ENCODE results near the gene MECR. TPM values are rescaled to one million over a fixed set of nuclear protein-coding genes. Genes with fewer than 3 reads are reported as not detected.

The MECR gene
- total RNA-seq, 1 donor from 2014 or later = 17.0 TPM

DNA sequence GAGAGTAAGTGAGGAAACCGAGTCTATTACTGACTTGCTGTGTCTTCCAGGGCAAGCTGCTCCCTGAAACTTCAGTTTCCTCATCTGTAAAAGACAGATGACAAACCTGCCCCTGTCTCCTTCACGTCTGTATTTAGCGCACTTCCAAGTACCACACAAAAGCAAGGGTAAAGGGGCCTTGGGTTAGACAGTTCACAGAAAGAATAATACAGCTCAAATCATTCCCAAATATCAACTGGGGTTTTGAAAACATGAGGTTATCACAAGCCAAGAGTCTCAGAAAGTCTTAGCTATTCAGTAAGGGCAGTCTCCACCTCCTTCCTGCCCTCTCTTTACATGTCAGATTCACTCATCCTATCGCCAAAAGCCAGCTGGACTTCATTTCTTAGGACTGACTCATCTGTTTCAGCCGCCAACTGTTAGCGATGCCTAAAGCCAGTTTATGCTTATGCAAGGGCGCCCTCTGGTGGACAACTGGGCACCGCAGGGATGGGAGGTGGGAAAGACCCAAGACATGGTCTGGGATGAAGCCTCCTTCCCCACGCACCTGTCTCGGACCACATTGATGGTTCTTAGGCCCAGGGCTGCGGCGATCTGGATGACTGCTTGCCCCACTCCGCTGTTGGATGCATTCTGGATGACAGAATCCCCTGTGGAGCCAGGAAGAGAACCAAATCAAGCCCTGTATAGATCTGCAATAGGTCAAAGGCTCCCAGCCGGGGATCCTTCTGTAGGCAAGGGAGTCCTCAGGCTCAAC lies 28.0 kb downstream of the MECR start:
- intact Hi-C loops (cut with micrococcal nuclease) = loop anchor here (1.0 kb wide), 5 partner anchors 20 to 417 kb away; no protein-coding TSS in a partner anchor

GRCh38 chr1:29202053-29202452 lies 28.7 kb downstream of the MECR start:
- intact Hi-C loops (cut with micrococcal nuclease) = loop anchor here (1.0 kb wide), 1 partner anchor 169 kb away; no protein-coding TSS in a partner anchor

DNA sequence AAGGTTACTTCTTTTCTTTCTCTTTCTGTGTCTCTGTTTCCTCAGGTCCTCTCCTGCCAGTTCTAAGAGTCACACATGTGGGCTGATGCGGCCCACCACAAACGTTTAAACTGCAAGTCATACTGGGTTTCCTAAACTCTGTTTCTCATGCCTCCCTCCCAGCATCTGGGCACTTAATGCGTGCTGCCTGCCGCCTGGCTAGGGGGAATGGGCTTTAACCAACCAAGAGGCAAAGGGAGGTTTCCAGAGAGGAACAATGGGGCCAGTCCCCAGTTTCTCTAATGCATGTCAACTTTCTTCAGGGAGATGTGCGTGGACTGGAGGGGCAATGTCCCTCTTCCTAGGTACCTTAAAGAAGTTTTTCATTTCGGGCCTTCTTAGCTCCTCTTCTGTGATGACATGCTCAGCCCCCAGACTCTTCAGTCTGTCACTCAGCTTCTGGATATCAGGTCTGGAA lies 29.1 kb downstream of the MECR start:
- intact Hi-C loops (cut with micrococcal nuclease) = loop anchor here (1.0 kb wide), 1 partner anchor 168 kb away; no protein-coding TSS in a partner anchor

GRCh38 chr1:29200906-29201594 lies 29.7 kb downstream of the MECR start:
- intact Hi-C loops (cut with micrococcal nuclease) = no loop called here

- intact Hi-C loops (cut with micrococcal nuclease) = loop anchor here (1.0 kb wide), 3 partner anchors 16 to 321 kb away; no protein-coding TSS in a partner anchor
Observed at GRCh38 chr1:29197993-29198392, 32.7 kb downstream of the MECR start.

DNA sequence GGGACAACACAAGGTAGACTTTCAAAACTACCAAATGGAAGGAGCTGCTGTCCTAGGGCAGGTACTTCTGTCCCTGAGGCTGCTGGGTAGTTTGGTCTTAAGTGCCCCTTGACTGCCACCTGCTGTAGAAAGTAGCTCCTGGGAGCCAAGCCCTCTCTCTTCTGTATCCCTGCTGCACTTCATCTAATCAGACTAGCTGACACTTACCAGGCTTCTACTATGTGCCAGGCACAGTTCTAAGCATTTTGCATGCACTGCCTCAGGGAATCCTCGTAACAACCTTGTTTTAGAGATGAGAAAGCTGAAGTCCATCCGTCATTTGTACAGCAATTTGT lies 33.2 kb downstream of the MECR start:
- intact Hi-C loops (cut with micrococcal nuclease) = loop anchor here (1.0 kb wide), 3 partner anchors 15 to 320 kb away; no protein-coding TSS in a partner anchor

- intact Hi-C loops (cut with micrococcal nuclease) = loop anchor here (1.0 kb wide), 3 partner anchors 15 to 320 kb away; no protein-coding TSS in a partner anchor
Observed at GRCh38 chr1:29196863-29197589, 33.7 kb downstream of the MECR start.

DNA sequence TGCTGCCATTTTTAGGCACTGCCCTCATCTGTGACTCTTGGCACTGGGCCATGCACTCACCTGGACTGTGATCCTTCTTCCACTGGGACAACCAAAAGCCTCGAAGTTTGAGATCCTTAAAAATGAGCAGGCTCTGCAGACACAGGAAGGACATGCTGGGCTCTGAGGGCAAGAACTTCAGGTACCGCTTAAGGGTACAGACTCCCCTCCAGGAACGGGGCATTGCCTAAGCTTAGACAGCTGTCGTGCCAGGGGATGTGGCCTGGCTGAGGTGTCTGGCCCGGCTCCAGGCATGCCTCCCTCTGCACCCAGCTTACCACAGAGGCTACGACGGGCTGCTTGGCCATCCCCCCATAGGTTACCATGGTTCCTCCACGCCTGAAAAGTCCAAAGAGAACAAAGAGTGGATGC lies 34.8 kb downstream of the MECR start:
- intact Hi-C loops (cut with micrococcal nuclease) = no loop called here

- intact Hi-C loops (cut with micrococcal nuclease) = no loop called here
Observed at GRCh38 chr1:29193879-29194455, 36.8 kb downstream of the MECR start.

DNA sequence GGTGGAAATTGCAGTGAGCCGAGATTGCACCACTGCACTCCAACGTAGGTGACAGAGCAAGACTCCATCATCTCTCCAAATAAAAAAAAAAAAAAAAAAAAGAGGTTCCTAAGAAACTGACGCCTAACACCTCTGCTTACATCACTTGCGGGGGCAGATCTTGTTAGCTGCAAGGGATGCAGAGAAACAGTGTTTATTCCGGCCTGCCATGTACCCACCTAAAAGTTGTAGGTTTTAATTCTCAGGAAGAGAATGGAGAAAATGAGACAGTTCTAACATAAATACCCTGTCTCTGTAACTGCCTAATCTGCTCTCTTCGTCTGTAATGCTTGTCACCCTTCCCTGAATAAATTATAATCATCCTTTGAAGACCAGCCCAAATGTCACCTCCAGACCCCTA lies 40.0 kb downstream of the MECR start:
- intact Hi-C loops (cut with micrococcal nuclease) = no loop called here

DNA sequence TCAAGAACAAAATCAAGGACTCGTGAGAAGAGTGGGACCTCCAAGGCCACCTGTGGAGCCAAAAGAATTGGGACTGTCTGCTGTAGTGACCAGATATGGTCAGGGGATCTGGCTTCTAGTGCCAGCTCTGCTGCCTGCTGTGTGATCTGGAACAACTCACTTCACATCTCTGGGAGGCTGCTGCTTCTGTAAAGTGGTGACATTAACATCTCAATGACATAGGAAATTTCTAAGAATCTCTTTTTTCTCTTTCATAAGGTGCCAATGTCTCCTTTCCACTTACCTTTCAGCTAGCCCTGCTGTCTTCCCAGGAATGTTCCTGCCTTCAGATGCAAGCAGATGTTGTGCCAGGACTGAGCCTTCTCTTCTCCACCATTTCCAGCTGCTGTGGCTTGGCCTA lies 44.0 kb downstream of the MECR start:
- intact Hi-C loops (cut with micrococcal nuclease) = no loop called here

DNA sequence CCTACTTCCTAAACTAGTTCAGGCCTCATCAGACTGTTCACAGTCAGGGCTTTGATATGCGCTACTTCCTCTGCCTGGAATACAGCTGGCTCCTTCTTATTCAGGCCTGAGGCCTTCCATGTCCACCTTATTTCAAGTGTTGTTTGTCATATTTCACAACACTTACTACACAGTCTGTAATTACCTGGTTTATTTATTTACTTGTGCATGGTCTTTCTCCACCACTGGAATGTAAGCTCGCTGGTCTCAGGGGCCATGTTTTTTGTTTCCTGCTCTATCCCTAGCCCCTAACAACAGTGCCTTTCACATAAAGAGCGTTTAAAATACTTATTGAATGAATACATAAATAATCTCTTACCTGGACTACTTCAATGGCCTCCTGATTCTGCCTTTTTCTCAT lies 44.5 kb downstream of the MECR start:
- intact Hi-C loops (cut with micrococcal nuclease) = no loop called here

GRCh38 chr1:29183287-29183686 lies 47.4 kb downstream of the MECR start:
- intact Hi-C loops (cut with micrococcal nuclease) = loop anchor here (2.0 to 5.0 kb wide), 5 partner anchors 61 to 1972 kb away; partner anchors contain the start of genes GMEB1, RCC1 and TMEM200B

- intact Hi-C loops (cut with micrococcal nuclease) = loop anchor here (1.0 to 5.0 kb wide), 17 partner anchors 16 to 1973 kb away; partner anchors contain the start of genes EPB41, GMEB1, MECR and MED18
Observed at GRCh38 chr1:29181413-29182225, 49.1 kb downstream of the MECR start, which contains the start of gene SRSF4. SRSF4 (minus strand) TSS chr1:29181900; CDS start chr1:29181752, 148 bp downstream.

DNA sequence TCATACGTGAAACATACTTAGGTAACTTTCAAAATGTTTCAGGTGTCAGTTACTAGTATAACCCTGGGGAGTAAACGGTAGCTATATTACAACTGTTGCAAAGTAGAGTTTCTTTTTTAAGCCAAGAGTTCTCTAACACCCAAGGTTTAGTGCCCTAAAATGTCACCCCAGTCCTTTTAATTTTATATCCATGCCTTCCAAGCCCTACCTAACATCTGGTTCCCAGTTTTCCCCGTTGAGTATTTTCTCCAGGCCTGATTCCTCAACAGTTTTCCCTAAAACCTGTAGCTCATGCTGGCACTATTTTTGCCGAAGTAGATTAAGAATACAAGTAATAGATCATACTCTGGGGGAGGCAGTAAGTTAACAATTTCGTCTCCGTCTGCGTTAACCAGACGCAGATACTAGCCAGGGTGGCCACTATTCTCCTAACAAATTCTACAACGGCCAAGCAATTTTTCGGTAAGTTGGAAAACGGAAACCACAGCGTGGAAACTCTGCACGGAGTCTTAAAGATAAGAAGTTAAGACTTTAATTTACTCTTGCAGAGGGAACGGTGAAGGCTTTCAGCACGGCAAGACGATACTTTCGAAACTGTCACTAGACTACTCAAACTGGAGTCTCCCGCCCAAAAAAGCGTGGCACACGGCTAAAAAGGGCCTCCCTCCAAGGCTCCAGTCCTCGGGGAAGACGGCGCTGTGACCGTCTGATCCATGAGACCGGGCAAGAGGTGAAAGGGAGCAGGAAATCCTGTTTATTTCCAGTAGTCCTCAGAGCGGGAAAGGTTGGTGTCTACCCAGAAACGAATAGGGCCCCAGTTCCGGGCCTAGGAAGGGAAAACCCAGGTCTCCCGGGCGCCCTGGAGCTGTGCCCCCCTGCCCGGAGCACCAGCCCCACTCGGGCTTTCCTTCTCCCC lies 50.0 kb downstream of the MECR start:
- intact Hi-C loops (cut with micrococcal nuclease) = loop anchor here (1.0 to 5.0 kb wide), 11 partner anchors 50 to 933 kb away; partner anchors contain the start of genes EPB41, GMEB1, MECR and MED18

GRCh38 chr1:29179641-29180184 lies 51.0 kb downstream of the MECR start:
- intact Hi-C loops (cut with micrococcal nuclease) = loop anchor here (2.0 to 5.0 kb wide), 5 partner anchors 57 to 932 kb away; partner anchors contain the start of genes GMEB1, MED18, RCC1 and TMEM200B

DNA sequence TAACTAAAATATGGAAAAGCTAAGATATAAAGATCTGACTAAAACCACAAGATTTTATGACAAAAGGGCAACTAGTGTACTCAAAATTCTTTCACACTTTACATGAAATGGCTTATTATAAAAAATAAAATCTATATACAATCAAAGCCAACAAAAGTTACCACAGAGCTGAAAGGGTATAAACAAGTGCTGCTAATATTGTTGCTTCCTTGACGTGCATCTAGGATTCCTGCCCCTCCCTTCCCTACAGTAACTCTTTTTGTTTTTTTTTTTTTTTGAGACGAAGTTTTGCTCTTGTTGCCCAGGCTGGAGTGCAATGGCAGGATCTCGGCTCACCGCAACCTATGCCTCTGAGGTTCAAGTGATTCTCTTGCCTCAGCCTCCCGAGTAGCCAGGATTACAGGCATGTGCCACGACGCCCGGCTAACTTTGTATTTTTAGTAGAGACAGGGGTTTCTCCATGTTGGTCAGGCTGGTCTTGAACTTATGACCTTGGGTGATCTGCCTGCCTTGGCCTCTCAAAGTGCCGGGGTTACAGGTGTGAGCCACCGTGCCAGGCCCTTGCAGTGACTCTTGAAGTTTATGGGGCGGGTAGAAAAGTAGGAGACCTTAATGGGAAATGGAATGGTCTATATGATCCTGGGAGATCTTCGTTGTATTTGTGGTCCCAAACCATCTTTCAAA lies 53.6 kb downstream of the MECR start:
- intact Hi-C loops (cut with micrococcal nuclease) = no loop called here

DNA sequence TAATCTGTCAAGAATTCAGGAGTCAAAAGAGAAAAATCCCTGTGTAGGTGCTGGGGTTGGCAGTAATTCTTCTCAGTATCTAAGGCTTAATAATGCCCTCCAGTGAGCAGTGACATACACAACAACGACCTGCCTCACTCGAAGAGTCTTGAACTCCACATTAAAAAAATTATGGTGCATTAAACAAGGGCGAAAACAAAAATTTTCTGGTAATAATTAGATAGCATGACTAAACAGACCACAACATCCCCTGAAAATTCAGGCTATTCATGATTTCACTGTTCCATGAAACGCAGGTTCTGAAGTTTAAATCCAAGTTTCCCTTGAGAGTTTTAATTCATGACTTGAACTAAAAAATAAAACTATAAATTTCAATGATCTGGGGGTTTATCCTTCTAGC lies 54.2 kb downstream of the MECR start:
- intact Hi-C loops (cut with micrococcal nuclease) = no loop called here

Data from T-helper 1 cell treated with Interleukin-12 subunit alpha and Interleukin-12 subunit beta and Interleukin-4 antibody, amounts not matched to agents 30 ng/mL and 1 ng/mL, for 36 hours (primary cell).